HepG2 (cell line): ENCODE measurements around the gene TF. TPM values are rescaled to one million over a fixed set of nuclear protein-coding genes. Genes with fewer than 3 reads are reported as not detected.
A peak's percentile ranks its signal among the peaks of the same experiment; 100 is the strongest.

Source experiments
- ATAC-seq: fragments of 200-7000 bp; cut with Tn5 transposase; 3 replicates; pipeline ENCODE4 v1.9.1; 2020; ENCODE audit warnings: mild to moderate bottlenecking, moderate library complexity
- BruUV-seq: library from RNA; stranded (reverse); fragments of 400-500 nt; replicated peaks from 2 replicates; lab custom pipeline; 2021; lab: Mats Ljungman, UMichigan
- CTCF ChIA-PET: fragments of 300-600 bp; formaldehyde crosslinking; extraction: SDS; loops from one replicate; lab custom pipeline; 2021; ENCODE audit warnings: low total read pairs, inconsistent platforms, low intra/inter-chr PET ratio; lab: Yijun Ruan, JAX
- POLR2A ChIA-PET: fragments of 350-600 bp; sonication (Branson Sonifier 250); formaldehyde crosslinking; loops from one replicate; lab custom pipeline; 2020; ENCODE audit warnings: antibody characterized with exemption, inconsistent platforms; lab: Yijun Ruan, JAX
- DNase-seq: peaks from one replicate; pipeline ENCODE4 v3.0.0-alpha.2; 2015; ENCODE audit warnings: low spot score
- FAIRE-seq: peaks from 3 replicates; lab custom pipeline; 2011; peaks lifted over from hg19 to GRCh38; lab: Jason Lieb, UNC
- H2AFZ ChIP-seq: one replicate; pipeline ENCODE4 v1.6.1; 2011; ENCODE audit warnings: low read length, inconsistent platforms
- H3K27ac ChIP-seq: fragments of 300-600 bp; 3 replicates; pipeline ENCODE4 v1.8.0; 2011; ENCODE audit warnings: mixed run types, mild to moderate bottlenecking, mixed read lengths, low read length, inconsistent platforms; ENCODE audit not compliant: insufficient read depth; ENCODE audit errors: extremely low read length
- H3K27me3 ChIP-seq, 2 experiments: fragments of 200-600 bp in 1 of 2; 2 replicates in 1 of 2; 3 replicates in 1 of 2; pipeline versions ENCODE4 v1.6.0 to v1.8.0; 2011; ENCODE audit warnings: low read length in 2 of 2, mild to moderate bottlenecking in 2 of 2, moderate library complexity in 2 of 2, inconsistent platforms in 1 of 2; ENCODE audit not compliant: insufficient read depth in 2 of 2, control insufficient read depth in 1 of 2
- H3K36me3 ChIP-seq, 2 experiments: fragments of 200-600 bp in 1 of 2; replicated peaks in 1 of 2; 2 replicates in 1 of 2; 3 replicates in 1 of 2; pipeline versions ENCODE4 v1.5.1 to v1.8.0; 2011; ENCODE audit warnings: low read length in 2 of 2, inconsistent platforms in 1 of 2; ENCODE audit not compliant: insufficient read depth in 2 of 2, control insufficient read depth in 1 of 2
- H3K4me1 ChIP-seq: 2 replicates; pipeline ENCODE4 v1.5.1; 2012; ENCODE audit warnings: low read length, inconsistent platforms; ENCODE audit not compliant: insufficient read depth
- H3K4me2 ChIP-seq: 2 replicates; pipeline ENCODE4 v1.6.0; 2011; ENCODE audit warnings: low read depth, low read length, inconsistent platforms
- H3K4me3 ChIP-seq, 3 experiments: fragments of 200-600 bp in 1 of 3; sonication (generic), shearing (Covaris generic) in 1 of 3; replicated peaks in 1 of 3; 2 replicates each; pipeline ENCODE4 v1.5.1; 2011 to 2016; ENCODE audit warnings: low read length in 3 of 3, inconsistent platforms in 2 of 3, low read depth in 2 of 3, mild to moderate bottlenecking in 2 of 3, control low read depth in 1 of 3, mixed read lengths in 1 of 3; ENCODE audit not compliant: insufficient read depth in 1 of 3
- H3K79me2 ChIP-seq: one replicate; pipeline ENCODE4 v1.6.1; 2011; ENCODE audit warnings: low read length, inconsistent platforms; ENCODE audit not compliant: insufficient read depth
- H3K9ac ChIP-seq: 2 replicates; pipeline ENCODE4 v1.6.0; 2011; ENCODE audit warnings: mild to moderate bottlenecking, low read depth, low read length, inconsistent platforms; ENCODE audit not compliant: insufficient read depth
- H3K9me3 ChIP-seq: 2 replicates; pipeline ENCODE4 v1.5.1; 2012; ENCODE audit warnings: mild to moderate bottlenecking, low read length
- H4K20me1 ChIP-seq: 2 replicates; pipeline ENCODE4 v1.6.0; 2011; ENCODE audit warnings: inconsistent platforms, mild to moderate bottlenecking, low read length, moderate library complexity; ENCODE audit not compliant: insufficient read depth
- ATAD3A ChIP-seq: sonication (generic); formaldehyde crosslinking; IDR thresholded peaks from 2 replicates; pipeline ENCODE4 v1.4.0; 2020; ENCODE audit warnings: missing genetic modification reagents
- NFKBIZ ChIP-seq: IDR thresholded peaks from 2 replicates; pipeline ENCODE4 v1.6.1; 2018; ENCODE audit warnings: missing genetic modification reagents, missing compliant biosample characterization
- SP5 ChIP-seq: IDR thresholded peaks from 2 replicates; pipeline ENCODE4 v1.6.1; 2016; ENCODE audit warnings: low read depth, borderline replicate concordance
- STAG1 ChIP-seq: sonication (generic); formaldehyde crosslinking; IDR thresholded peaks from 2 replicates; pipeline ENCODE4 v1.4.0; 2020; ENCODE audit warnings: missing genetic modification reagents
- ZFY ChIP-seq: sonication (generic); formaldehyde crosslinking; IDR thresholded peaks from 2 replicates; pipeline ENCODE4 v1.4.0; 2020; ENCODE audit warnings: missing genetic modification reagents
- ZNF124 ChIP-seq: sonication (generic); formaldehyde crosslinking; IDR thresholded peaks from 2 replicates; pipeline ENCODE4 v1.4.0; 2020; ENCODE audit warnings: missing genetic modification reagents
- ZNF652 ChIP-seq: IDR thresholded peaks from 2 replicates; pipeline ENCODE4 v1.6.1; 2016; ENCODE audit warnings: low read depth, borderline replicate concordance
- WGBS: methylation state at CpG from one replicate; pipeline ENCODE4 v1.1.6; 2017; ENCODE audit warnings: low lambda C conversion rate; 5-methylcytosine and 5-hydroxymethylcytosine counted together
- in situ Hi-C: cut with HindIII; loops from 2 replicates; pipeline ENCODE4 v1.10.0; 2017; ENCODE audit warnings: low pct_unique_long_range_greater_than_20kb; ENCODE audit not compliant: extremely low pct_ligation_motif_present
- intact Hi-C: fragments of 100-400 bp; cut with micrococcal nuclease; formaldehyde crosslinking; loops from one replicate; pipeline ENCODE4 v1.10.0; 2022; ENCODE audit not compliant: unreplicated experiment
- polyA plus RNA-seq, 8 experiments: library from polyadenylated mRNA; depleted of rRNA in 3 of 8; stranded (reverse) in 7 of 8; unstranded in 1 of 8; fragments of >200 nt; fragmentation: Illumina TruSeq in 4 of 8; extraction: Trizol in 4 of 8; gene quantifications; 2 replicates each; pipeline versions ENCODE4 v1.2.1 to v1.2.3, GENCODE V29; 2011 to 2016; ENCODE audit warnings: low read depth in 4 of 8, missing spikeins in 1 of 8, mixed read lengths in 1 of 8; ENCODE audit not compliant: insufficient read depth in 1 of 8
- total RNA-seq, 5 experiments: library from RNA; depleted of rRNA; stranded (reverse); fragments of >200 nt; fragmentation: Illumina TruSeq; extraction: Trizol; gene quantifications; 2 replicates each; pipeline ENCODE4 v1.2.3, GENCODE V29; 2016; ENCODE audit warnings: low read depth in 1 of 5
- TF ChIP-seq, protein P1 (sequence below): IDR thresholded peaks from 2 replicates; pipeline ENCODE4 v1.6.1; 2016; ENCODE audit warnings: control low read depth
- TF ChIP-seq, protein P2 (sequence below): IDR thresholded peaks from 2 replicates; pipeline ENCODE4 v1.6.1; 2016
- TF ChIP-seq, protein P3 (sequence below), 2 experiments: IDR thresholded peaks; 2 replicates each; pipeline ENCODE4 v1.6.1; 2011 to 2012; ENCODE audit warnings: low read length in 2 of 2, borderline replicate concordance in 1 of 2, low read depth in 1 of 2, mild to moderate bottlenecking in 1 of 2, moderate library complexity in 1 of 2
- TF ChIP-seq, protein P4 (sequence below): sonication (generic); formaldehyde crosslinking; IDR thresholded peaks from 2 replicates; pipeline ENCODE4 v1.5.0; 2020; ENCODE audit warnings: mild to moderate bottlenecking, missing genetic modification reagents, moderate library complexity

The TF gene
- total and polyA plus RNA-seq, 2 of the 13 experiments (the other 11 are each of a cell fraction or from before 2014, with no cell fraction given) = 10,074 to 11,821 TPM

DNA sequence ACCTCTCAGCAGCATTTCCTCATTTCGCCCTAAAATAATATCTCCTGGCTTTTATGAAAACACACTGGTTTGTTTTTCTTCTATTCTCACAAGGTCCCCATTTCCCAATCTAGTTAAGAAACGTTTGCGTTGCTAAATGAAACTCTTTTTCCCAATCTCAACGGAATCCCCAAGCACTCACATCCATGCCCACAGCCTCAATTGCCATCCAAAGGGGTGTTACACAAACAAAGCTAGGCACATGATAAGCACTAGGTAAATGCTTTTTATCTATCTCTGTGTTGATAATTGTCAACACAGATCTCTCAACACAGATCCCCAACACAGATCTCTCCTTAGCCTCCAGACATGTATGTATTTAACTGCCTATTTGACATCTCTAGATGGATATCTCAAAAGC lies 35.2 kb upstream of the TF start (continued):
- TF ChIP-seq ZFY (CRISPR knock-in tag) (no peak), SP5 (CRISPR knock-in tag) (0 out of 2 replicates have a peak, but pooled peaks have one; percentile 9), NFKBIZ (CRISPR knock-in tag) (no peak)
- TF ChIP-seq, protein P1, sequence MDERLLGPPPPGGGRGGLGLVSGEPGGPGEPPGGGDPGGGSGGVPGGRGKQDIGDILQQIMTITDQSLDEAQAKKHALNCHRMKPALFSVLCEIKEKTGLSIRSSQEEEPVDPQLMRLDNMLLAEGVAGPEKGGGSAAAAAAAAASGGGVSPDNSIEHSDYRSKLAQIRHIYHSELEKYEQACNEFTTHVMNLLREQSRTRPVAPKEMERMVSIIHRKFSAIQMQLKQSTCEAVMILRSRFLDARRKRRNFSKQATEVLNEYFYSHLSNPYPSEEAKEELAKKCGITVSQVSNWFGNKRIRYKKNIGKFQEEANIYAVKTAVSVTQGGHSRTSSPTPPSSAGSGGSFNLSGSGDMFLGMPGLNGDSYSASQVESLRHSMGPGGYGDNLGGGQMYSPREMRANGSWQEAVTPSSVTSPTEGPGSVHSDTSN (CRISPR knock-in tag) = no peak
- TF ChIP-seq, protein P2, sequence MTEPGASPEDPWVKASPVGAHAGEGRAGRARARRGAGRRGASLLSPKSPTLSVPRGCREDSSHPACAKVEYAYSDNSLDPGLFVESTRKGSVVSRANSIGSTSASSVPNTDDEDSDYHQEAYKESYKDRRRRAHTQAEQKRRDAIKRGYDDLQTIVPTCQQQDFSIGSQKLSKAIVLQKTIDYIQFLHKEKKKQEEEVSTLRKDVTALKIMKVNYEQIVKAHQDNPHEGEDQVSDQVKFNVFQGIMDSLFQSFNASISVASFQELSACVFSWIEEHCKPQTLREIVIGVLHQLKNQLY (CRISPR knock-in tag) = no peak

DNA sequence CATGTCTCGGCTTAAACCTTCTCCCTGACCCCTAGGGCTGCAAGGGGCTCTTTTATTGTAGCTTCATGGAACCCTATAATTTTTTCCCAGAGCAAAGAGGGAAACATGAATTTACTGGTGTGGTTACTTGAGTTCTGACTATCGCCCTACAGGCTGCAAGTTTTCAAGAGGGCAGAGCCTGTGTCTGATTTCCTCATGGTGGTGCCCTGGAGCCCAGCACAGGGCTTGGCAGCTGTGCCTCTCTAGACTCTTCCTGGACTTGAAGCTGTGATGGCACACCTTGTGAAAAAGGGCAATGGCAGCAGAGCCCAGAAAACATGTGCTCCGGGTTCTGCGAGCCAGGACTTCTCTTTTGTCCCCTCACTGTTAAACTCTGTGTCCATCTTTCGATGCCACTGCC lies 34.2 kb upstream of the TF start:
- Histone ChIP-seq H3K27me3 (peaks cover 1 to 3% of the 10 kb centered on the region in 2 experiments; a peak in 1 of 5 replicates), H3K79me2 (no peaks in the 10 kb centered on the region), H3K4me2 (no peak overlapping the region), H3K4me3 (no peak overlapping the region), H4K20me1 (no peaks in the 10 kb centered on the region), H3K27ac (no peak overlapping the region), H3K4me1 (peaks cover 37% of the 10 kb centered on the region), H2AFZ (no peak overlapping the region), H3K36me3 (no peaks in the 10 kb centered on the region), H3K9me3 (no peaks in the 10 kb centered on the region), H3K9ac (no peak overlapping the region)
- DNase-seq (no peak), FAIRE-seq (no peak), ATAC-seq (peak; percentile 67)
- CTCF ChIA-PET = no interaction called here
- 50% methylated on average over 5 of the region's 5 CpGs for WGBS
- BruUV-seq = no TSS peak
- intact Hi-C loops (no loop called here), in situ Hi-C loops (no loop called here)
- POLR2A ChIA-PET = interaction anchor here (1.9 kb wide), 1 partner anchor 34 kb away, joined by 6 read pairs; the partner anchor contains the start of gene TF
- TF ChIP-seq, protein P3, sequence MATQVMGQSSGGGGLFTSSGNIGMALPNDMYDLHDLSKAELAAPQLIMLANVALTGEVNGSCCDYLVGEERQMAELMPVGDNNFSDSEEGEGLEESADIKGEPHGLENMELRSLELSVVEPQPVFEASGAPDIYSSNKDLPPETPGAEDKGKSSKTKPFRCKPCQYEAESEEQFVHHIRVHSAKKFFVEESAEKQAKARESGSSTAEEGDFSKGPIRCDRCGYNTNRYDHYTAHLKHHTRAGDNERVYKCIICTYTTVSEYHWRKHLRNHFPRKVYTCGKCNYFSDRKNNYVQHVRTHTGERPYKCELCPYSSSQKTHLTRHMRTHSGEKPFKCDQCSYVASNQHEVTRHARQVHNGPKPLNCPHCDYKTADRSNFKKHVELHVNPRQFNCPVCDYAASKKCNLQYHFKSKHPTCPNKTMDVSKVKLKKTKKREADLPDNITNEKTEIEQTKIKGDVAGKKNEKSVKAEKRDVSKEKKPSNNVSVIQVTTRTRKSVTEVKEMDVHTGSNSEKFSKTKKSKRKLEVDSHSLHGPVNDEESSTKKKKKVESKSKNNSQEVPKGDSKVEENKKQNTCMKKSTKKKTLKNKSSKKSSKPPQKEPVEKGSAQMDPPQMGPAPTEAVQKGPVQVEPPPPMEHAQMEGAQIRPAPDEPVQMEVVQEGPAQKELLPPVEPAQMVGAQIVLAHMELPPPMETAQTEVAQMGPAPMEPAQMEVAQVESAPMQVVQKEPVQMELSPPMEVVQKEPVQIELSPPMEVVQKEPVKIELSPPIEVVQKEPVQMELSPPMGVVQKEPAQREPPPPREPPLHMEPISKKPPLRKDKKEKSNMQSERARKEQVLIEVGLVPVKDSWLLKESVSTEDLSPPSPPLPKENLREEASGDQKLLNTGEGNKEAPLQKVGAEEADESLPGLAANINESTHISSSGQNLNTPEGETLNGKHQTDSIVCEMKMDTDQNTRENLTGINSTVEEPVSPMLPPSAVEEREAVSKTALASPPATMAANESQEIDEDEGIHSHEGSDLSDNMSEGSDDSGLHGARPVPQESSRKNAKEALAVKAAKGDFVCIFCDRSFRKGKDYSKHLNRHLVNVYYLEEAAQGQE (IDR thresholded peaks at IDR 0.05; ENCODE audit: borderline replicate concordance in 1 of 2, low read depth in 1 of 2, low read length in 2 of 2) = no peak
- TF ChIP-seq STAG1 (CRISPR knock-in tag) = peak; percentile 22; the same call in 1 of the 2 replicates
- no peak for TF ChIP-seq ATAD3A (CRISPR knock-in tag)
- TF ChIP-seq ZNF124 = no peak
- no peak for TF ChIP-seq ZNF652 (CRISPR knock-in tag)
- TF ChIP-seq, protein P4, sequence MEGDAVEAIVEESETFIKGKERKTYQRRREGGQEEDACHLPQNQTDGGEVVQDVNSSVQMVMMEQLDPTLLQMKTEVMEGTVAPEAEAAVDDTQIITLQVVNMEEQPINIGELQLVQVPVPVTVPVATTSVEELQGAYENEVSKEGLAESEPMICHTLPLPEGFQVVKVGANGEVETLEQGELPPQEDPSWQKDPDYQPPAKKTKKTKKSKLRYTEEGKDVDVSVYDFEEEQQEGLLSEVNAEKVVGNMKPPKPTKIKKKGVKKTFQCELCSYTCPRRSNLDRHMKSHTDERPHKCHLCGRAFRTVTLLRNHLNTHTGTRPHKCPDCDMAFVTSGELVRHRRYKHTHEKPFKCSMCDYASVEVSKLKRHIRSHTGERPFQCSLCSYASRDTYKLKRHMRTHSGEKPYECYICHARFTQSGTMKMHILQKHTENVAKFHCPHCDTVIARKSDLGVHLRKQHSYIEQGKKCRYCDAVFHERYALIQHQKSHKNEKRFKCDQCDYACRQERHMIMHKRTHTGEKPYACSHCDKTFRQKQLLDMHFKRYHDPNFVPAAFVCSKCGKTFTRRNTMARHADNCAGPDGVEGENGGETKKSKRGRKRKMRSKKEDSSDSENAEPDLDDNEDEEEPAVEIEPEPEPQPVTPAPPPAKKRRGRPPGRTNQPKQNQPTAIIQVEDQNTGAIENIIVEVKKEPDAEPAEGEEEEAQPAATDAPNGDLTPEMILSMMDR (CRISPR knock-in tag) = 0 out of 2 replicates have a peak, but pooled peaks have one; percentile 3
